Measurements from ENCODE around the gene EPDR1. TPM values are rescaled to one million over a fixed set of nuclear protein-coding genes. Genes with fewer than 3 reads are reported as not detected.

Gene EPDR1
- total RNA-seq, 1 experiment from 2014 or later: 0.34 TPM

- Histone ChIP-seq H3K27me3 (ENCODE audit: low read length) (no peaks in the 10 kb centered on the region), H4K20me1 (ENCODE audit: insufficient read depth, low read depth, low read length) (no peaks in the 10 kb centered on the region), H3K4me2 (ENCODE audit: low read depth, low read length, poor library complexity, severe bottlenecking) (no peak overlapping the region)
Observed at GRCh38 chr7:37956791-37957190, 36.4 kb downstream of the EPDR1 start.

GRCh38 chr7:37957221-37957970 lies 37.0 kb downstream of the EPDR1 start:
- Histone ChIP-seq H2AFZ (ENCODE audit: low read length) (no peak overlapping the region), H3K27ac (ENCODE audit: low read length) (no peak overlapping the region), H3K9me2 (replicated peaks; ENCODE audit: insufficient read depth, low read length) (no peaks in the 10 kb centered on the region), H3K9ac (ENCODE audit: low read length) (no peak overlapping the region), H3K4me3 (ENCODE audit: low read length) (no peak overlapping the region), H3K79me2 (ENCODE audit: low read length) (no peaks in the 10 kb centered on the region), H3K4me1 (ENCODE audit: low read length) (no peaks in the 10 kb centered on the region), H4K20me1 (ENCODE audit: insufficient read depth, low read depth, low read length) (no peaks in the 10 kb centered on the region), H3K4me2 (ENCODE audit: low read depth, low read length, poor library complexity, severe bottlenecking) (no peak overlapping the region), H3K9me3 (ENCODE audit: low read length) (no peaks in the 10 kb centered on the region), H3K36me3 (ENCODE audit: insufficient read depth, low read length) (no peaks in the 10 kb centered on the region), H3K27me3 (ENCODE audit: low read length) (no peaks in the 10 kb centered on the region)
- no peak for DNase-seq

More at GRCh38 chr7:37956791-37957190, 36.4 kb downstream of the EPDR1 start:
- Histone ChIP-seq H3K4me1 (ENCODE audit: low read length) (no peaks in the 10 kb centered on the region), H3K9me3 (ENCODE audit: low read length) (no peaks in the 10 kb centered on the region), H3K36me3 (ENCODE audit: insufficient read depth, low read length) (no peaks in the 10 kb centered on the region), H3K27ac (ENCODE audit: low read length) (no peak overlapping the region), H3K9me2 (replicated peaks; ENCODE audit: insufficient read depth, low read length) (no peaks in the 10 kb centered on the region), H2AFZ (ENCODE audit: low read length) (no peak overlapping the region), H3K9ac (ENCODE audit: low read length) (no peak overlapping the region), H3K4me3 (ENCODE audit: low read length) (no peak overlapping the region), H3K79me2 (ENCODE audit: low read length) (no peaks in the 10 kb centered on the region)
- DNase-seq: no peak

- Histone ChIP-seq H3K27me3 (ENCODE audit: low read length) (no peaks in the 10 kb centered on the region), H3K9ac (ENCODE audit: low read length) (no peak overlapping the region), H3K9me2 (replicated peaks; ENCODE audit: insufficient read depth, low read length) (no peaks in the 10 kb centered on the region), H3K79me2 (ENCODE audit: low read length) (no peaks in the 10 kb centered on the region), H3K4me3 (ENCODE audit: low read length) (no peak overlapping the region), H3K27ac (ENCODE audit: low read length) (no peak overlapping the region), H3K9me3 (ENCODE audit: low read length) (no peaks in the 10 kb centered on the region), H3K4me2 (ENCODE audit: low read depth, low read length, poor library complexity, severe bottlenecking) (no peak overlapping the region), H3K4me1 (ENCODE audit: low read length) (no peaks in the 10 kb centered on the region), H3K36me3 (ENCODE audit: insufficient read depth, low read length) (no peaks in the 10 kb centered on the region), H4K20me1 (ENCODE audit: insufficient read depth, low read depth, low read length) (no peaks in the 10 kb centered on the region), H2AFZ (ENCODE audit: low read length) (no peak overlapping the region)
- no peak for DNase-seq
Observed at GRCh38 chr7:37960483-37960882, 40.0 kb downstream of the EPDR1 start.

- Histone ChIP-seq H3K27me3 (ENCODE audit: low read length) (no peaks in the 10 kb centered on the region), H3K4me3 (ENCODE audit: low read length) (no peak overlapping the region), H3K9ac (ENCODE audit: low read length) (no peak overlapping the region), H3K27ac (ENCODE audit: low read length) (no peak overlapping the region), H3K79me2 (ENCODE audit: low read length) (no peaks in the 10 kb centered on the region), H3K4me1 (ENCODE audit: low read length) (no peaks in the 10 kb centered on the region), H3K36me3 (ENCODE audit: insufficient read depth, low read length) (no peaks in the 10 kb centered on the region), H3K9me2 (replicated peaks; ENCODE audit: insufficient read depth, low read length) (no peaks in the 10 kb centered on the region), H4K20me1 (ENCODE audit: insufficient read depth, low read depth, low read length) (no peaks in the 10 kb centered on the region), H3K9me3 (ENCODE audit: low read length) (no peaks in the 10 kb centered on the region), H2AFZ (ENCODE audit: low read length) (no peak overlapping the region), H3K4me2 (ENCODE audit: low read depth, low read length, poor library complexity, severe bottlenecking) (no peak overlapping the region)
- no peak for DNase-seq
Observed at GRCh38 chr7:37961251-37961650, 40.8 kb downstream of the EPDR1 start.

GRCh38 chr7:37964196-37964595 lies 43.8 kb downstream of the EPDR1 start:
- H3K79me2 ChIP-seq (ENCODE audit: low read length): no peaks in the 10 kb centered on the region
- H3K9me2 ChIP-seq (replicated peaks; ENCODE audit: insufficient read depth, low read length): no peaks in the 10 kb centered on the region
- H3K36me3 ChIP-seq (ENCODE audit: insufficient read depth, low read length): no peaks in the 10 kb centered on the region
- H3K4me1 ChIP-seq (ENCODE audit: low read length): no peaks in the 10 kb centered on the region
- H2AFZ ChIP-seq (ENCODE audit: low read length): no peak overlapping the region
- H3K4me3 ChIP-seq (ENCODE audit: low read length): no peak overlapping the region
- H3K9me3 ChIP-seq (ENCODE audit: low read length): no peaks in the 10 kb centered on the region
- no peak for DNase-seq
- no peak overlapping the region for H3K9ac ChIP-seq (ENCODE audit: low read length)
- no peak overlapping the region for H3K4me2 ChIP-seq (ENCODE audit: low read depth, low read length, poor library complexity, severe bottlenecking)
- H3K27ac ChIP-seq (ENCODE audit: low read length): no peak overlapping the region
- no peaks in the 10 kb centered on the region for H3K27me3 ChIP-seq (ENCODE audit: low read length)
- H4K20me1 ChIP-seq (ENCODE audit: insufficient read depth, low read depth, low read length): no peaks in the 10 kb centered on the region

- Histone ChIP-seq H3K27me3 (ENCODE audit: low read length) (no peaks in the 10 kb centered on the region), H3K27ac (ENCODE audit: low read length) (no peak overlapping the region), H3K4me2 (ENCODE audit: low read depth, low read length, poor library complexity, severe bottlenecking) (no peak overlapping the region), H3K9me3 (ENCODE audit: low read length) (no peaks in the 10 kb centered on the region), H2AFZ (ENCODE audit: low read length) (no peak overlapping the region), H3K9ac (ENCODE audit: low read length) (no peak overlapping the region), H3K36me3 (ENCODE audit: insufficient read depth, low read length) (no peaks in the 10 kb centered on the region), H3K4me3 (ENCODE audit: low read length) (no peak overlapping the region), H3K9me2 (replicated peaks; ENCODE audit: insufficient read depth, low read length) (no peaks in the 10 kb centered on the region), H3K79me2 (ENCODE audit: low read length) (no peaks in the 10 kb centered on the region), H4K20me1 (ENCODE audit: insufficient read depth, low read depth, low read length) (no peaks in the 10 kb centered on the region), H3K4me1 (ENCODE audit: low read length) (no peaks in the 10 kb centered on the region)
- no peak for DNase-seq
Observed at GRCh38 chr7:37970211-37970610, 49.8 kb downstream of the EPDR1 start.

- no peak overlapping the region for H3K4me3 ChIP-seq (ENCODE audit: low read length)
Observed at GRCh38 chr7:37971491-37971890, 51.1 kb downstream of the EPDR1 start.

GRCh38 chr7:37973915-37974314 lies 53.5 kb downstream of the EPDR1 start:
- Histone ChIP-seq H3K79me2 (ENCODE audit: low read length) (no peaks in the 10 kb centered on the region), H3K4me3 (ENCODE audit: low read length) (no peak overlapping the region), H3K27me3 (ENCODE audit: low read length) (no peaks in the 10 kb centered on the region), H2AFZ (ENCODE audit: low read length) (no peak overlapping the region), H3K9me2 (replicated peaks; ENCODE audit: insufficient read depth, low read length) (no peaks in the 10 kb centered on the region), H3K4me2 (ENCODE audit: low read depth, low read length, poor library complexity, severe bottlenecking) (no peak overlapping the region), H3K4me1 (ENCODE audit: low read length) (no peaks in the 10 kb centered on the region), H3K9ac (ENCODE audit: low read length) (no peak overlapping the region), H3K9me3 (ENCODE audit: low read length) (no peaks in the 10 kb centered on the region), H3K27ac (ENCODE audit: low read length) (no peak overlapping the region), H3K36me3 (ENCODE audit: insufficient read depth, low read length) (no peaks in the 10 kb centered on the region), H4K20me1 (ENCODE audit: insufficient read depth, low read depth, low read length) (no peaks in the 10 kb centered on the region)
- no peak for DNase-seq

More at GRCh38 chr7:37971491-37971890, 51.1 kb downstream of the EPDR1 start:
- Histone ChIP-seq H4K20me1 (ENCODE audit: insufficient read depth, low read depth, low read length) (no peaks in the 10 kb centered on the region), H3K27me3 (ENCODE audit: low read length) (no peaks in the 10 kb centered on the region), H3K9ac (ENCODE audit: low read length) (no peak overlapping the region), H3K36me3 (ENCODE audit: insufficient read depth, low read length) (no peaks in the 10 kb centered on the region), H3K9me2 (replicated peaks; ENCODE audit: insufficient read depth, low read length) (no peaks in the 10 kb centered on the region), H3K79me2 (ENCODE audit: low read length) (no peaks in the 10 kb centered on the region), H2AFZ (ENCODE audit: low read length) (no peak overlapping the region), H3K4me2 (ENCODE audit: low read depth, low read length, poor library complexity, severe bottlenecking) (no peak overlapping the region), H3K4me1 (ENCODE audit: low read length) (no peaks in the 10 kb centered on the region), H3K9me3 (ENCODE audit: low read length) (no peaks in the 10 kb centered on the region), H3K27ac (ENCODE audit: low read length) (no peak overlapping the region)
- DNase-seq: no peak

Data from Karpas-422 (cell line).